ENCODE results near the gene SLC6A8. TPM values are rescaled to one million over a fixed set of nuclear protein-coding genes. Genes with fewer than 3 reads are reported as not detected.

SLC6A8 gene
- 17.3 and 18.7 TPM in 2 replicates for total RNA-seq

- DNase-seq (ENCODE audit: extremely low read depth, low read depth, low spot score), result no peak
Measured at GRCh38 chrX:153687121-153688039, at the start of gene SLC6A8. Gene SLC6A8 (plus strand): TSS chrX:153687926. CDS start chrX:153688575, 649 bp downstream.

DNA sequence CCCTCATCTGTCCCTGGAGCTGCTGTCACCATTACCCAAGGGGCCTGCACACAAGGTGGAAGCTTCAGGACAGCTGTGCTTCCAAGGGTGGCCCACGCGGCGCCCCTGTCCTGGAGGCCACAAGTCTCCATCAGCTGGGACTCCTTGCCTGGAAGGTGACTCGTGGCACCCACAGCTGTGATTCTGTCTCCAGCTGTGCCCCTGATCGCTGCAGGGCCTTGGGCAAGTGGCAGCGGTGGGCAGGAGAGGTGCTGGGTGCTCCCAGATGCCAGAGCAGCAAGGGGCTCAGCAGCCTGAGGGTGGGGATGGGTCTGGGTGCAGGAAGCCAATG lies 49.7 kb upstream of the SLC6A8 start:
- no peak for DNase-seq (ENCODE audit: extremely low read depth, low read depth, low spot score)

DNA sequence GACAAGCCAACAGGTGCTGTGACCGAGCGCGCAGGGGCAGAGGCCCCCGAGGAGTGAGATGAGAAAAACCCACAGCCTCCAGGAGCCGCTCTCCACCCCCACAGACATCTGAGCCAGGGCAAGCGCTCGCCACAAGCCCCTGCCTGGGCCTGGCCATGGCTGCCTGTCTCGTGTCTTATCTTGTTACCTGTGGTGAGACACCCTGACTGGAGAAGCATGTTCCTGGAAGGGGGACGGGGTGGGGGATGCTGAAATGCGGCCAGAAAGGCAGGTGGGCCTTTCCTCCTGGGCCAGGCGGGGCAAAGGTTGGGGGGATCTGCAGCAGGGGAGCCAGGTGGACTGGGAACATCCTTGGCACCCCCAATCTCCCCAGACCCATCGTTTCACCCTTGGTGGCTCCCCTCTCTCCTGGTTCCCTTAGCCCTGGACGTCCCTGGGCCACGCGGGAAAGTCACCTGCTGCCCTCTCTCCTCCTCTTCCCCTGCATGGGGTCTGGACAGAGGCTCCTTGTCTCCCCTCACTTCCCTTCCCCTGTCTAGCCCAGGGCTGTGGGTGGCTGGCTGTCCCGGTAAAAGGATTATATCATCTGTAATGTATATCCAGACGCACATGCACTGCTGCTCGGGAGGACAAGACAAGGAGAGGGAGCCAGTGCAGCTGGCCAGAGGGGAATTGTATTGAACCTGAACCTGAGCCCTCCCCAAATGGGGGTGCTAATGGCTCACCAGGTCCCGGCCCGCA lies 49.1 kb upstream of the SLC6A8 start:
- no peak for DNase-seq (ENCODE audit: extremely low read depth, low read depth, low spot score)

DNA sequence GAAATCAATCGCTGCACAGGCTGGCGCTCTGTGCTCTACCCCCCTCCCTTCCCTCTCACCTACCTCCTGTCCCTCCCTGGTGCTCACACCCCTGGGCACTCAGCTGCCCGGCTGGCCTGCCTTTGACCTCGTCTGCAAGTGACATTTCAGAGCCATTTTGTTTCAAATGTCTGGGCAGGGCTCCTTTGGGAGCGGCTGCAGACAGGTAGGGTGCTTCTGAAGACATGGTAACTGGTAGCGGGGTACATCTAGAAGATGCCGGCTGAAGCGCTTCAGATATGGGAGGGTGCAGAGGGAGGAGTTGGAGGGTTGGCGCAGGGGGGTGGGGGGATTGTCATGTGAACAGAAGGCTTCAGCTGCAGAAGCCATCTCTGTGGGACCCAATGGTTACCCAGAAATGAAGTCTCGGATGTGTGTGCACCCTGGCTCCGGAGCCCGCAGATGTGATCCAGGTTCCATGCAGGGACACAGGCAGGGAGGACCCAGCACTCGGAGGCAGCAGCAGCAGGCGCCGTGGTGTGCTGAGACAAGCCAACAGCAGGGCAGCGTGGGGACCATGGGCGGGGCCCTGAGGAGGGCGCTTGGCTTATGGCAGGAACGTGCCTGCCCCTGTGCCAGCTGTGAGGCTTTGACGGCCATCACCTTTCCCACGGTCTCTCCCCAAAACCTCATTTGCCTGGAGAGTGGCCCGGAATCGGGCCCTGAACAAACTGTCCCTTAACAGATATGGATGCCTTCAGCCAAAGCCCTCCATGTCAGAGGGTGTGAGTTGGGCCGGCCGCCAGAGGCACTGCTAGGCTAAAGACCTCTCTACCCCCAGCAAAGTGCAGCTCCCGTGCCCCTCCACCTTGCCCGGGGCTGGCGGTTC lies 48.3 kb upstream of the SLC6A8 start:
- no peak for DNase-seq (ENCODE audit: extremely low read depth, low read depth, low spot score)

- no peak for DNase-seq (ENCODE audit: extremely low read depth, low read depth, low spot score)
Measured at GRCh38 chrX:153640045-153640686, 47.6 kb upstream of the SLC6A8 start.

- DNase-seq (ENCODE audit: extremely low read depth, low read depth, low spot score), result no peak
Measured at GRCh38 chrX:153640736-153641575, 46.8 kb upstream of the SLC6A8 start.

DNA sequence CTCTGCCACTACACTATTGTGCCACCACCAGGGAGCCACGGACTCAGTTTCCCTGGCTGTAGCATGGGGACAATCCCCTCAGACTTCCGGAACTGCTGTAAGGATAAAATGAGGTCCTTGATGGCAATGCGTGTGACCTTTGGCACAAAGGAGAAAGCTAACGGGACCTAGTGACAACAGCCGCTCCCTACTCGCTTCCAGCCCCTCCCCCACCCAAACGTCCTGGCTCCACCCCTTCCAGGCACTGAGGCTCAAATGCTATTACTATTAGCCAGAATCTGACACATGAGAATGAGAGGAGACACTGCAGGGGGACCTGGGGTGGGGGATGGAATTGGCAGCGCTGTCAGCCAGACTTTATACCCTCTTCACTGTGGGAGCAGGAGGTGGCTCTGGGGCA lies 46.1 kb upstream of the SLC6A8 start:
- DNase-seq (ENCODE audit: extremely low read depth, low read depth, low spot score), result no peak

GRCh38 chrX:153642051-153642654 lies 45.6 kb upstream of the SLC6A8 start:
- no peak for DNase-seq (ENCODE audit: extremely low read depth, low read depth, low spot score)

DNA sequence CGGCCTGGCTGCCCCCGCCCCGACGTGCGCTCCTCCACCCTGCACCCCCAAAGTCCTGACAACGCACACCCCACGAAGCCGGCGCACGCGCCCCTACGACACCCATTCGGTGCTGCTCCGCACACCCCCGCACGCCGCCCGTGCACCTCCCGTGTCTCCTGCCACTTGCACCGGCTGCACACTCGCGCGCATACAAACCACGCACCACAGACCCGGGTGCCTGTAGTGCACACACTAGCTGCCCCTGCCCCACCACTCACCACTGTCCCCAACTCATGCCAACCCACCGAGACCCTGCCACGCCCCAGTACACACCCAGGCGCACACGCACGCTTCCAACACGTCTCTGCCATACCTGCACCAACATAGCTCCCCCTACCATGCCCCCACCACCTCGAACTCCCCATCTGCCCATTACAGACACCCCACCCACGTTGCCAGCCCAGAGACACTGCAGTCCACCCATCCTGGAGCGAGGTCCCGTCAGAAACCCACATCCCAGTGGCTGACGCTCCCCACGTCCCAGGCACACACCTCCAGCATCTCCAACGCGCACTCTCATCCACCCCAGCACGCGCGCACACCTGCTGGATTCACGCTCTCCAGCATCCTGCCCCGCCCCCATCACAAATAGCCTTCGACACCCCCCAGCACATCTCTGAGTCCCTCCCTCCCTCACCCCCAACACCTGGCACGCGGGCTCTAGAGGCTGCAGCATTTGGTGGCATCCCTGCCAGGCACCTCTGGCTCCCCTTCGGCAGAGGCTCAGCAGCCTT lies 44.9 kb upstream of the SLC6A8 start:
- no peak for DNase-seq (ENCODE audit: extremely low read depth, low read depth, low spot score)

GRCh38 chrX:153643431-153644351 lies 44.0 kb upstream of the SLC6A8 start:
- DNase-seq (ENCODE audit: extremely low read depth, low read depth, low spot score), result no peak

DNA sequence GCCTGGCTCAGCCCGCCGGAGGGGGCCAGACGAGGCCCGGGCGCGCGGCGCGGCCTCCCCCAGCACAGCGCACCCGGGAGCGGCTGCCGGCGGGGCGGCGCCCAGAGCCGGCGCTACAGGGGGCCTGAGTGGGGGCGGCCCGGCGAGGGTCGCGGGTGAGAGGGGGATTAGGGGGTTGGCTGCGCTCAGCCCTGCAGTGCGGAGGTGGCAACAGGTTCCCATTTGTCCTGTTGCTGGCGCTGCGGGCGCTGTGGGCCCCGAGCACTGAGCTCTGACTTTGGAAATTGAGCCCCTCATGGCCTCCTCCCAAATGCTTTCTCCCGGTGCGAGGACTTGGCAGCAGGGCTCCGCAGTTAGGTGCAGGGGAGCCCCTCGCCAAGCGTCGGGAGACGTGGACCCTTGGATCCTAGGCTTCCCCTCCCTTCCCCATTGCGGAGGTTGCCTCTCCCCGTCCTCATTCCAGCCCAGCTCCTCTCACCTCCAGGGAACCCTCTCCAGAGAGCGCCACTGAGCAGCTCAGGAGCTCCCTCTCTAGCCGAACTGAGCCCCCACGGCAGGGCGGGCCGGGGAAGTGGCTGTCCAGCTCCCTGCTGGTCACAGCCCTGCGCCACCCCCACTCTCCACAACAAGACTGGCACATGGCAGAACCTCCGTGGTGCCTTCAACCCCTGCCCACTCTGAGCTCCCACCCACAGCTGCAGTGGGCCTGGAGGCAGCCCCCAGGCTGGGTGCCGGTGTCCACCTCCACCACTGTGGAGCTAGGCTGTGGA lies 43.2 kb upstream of the SLC6A8 start:
- DNase-seq (ENCODE audit: extremely low read depth, low read depth, low spot score), result no peak

DNA sequence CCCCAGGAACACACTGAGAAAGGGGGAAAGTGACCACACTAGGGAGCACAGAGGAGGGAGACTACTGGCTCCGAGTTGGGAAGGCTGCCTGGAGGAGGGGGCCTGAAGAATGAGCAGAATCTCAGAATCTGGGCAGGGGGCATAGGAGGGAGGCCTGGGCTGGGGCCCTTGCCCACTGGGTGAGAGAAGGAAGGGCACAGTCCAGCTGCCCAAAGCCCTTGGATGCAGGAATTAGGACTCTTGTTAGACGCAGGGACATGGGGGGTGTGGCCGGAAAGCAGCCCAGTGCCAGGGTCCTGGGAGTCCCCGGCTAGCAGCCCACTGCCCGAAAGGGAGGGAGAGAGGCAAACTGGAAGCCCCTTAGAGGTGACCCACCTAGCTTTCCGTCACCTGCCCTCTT lies 42.6 kb upstream of the SLC6A8 start:
- DNase-seq (ENCODE audit: extremely low read depth, low read depth, low spot score), result no peak

DNA sequence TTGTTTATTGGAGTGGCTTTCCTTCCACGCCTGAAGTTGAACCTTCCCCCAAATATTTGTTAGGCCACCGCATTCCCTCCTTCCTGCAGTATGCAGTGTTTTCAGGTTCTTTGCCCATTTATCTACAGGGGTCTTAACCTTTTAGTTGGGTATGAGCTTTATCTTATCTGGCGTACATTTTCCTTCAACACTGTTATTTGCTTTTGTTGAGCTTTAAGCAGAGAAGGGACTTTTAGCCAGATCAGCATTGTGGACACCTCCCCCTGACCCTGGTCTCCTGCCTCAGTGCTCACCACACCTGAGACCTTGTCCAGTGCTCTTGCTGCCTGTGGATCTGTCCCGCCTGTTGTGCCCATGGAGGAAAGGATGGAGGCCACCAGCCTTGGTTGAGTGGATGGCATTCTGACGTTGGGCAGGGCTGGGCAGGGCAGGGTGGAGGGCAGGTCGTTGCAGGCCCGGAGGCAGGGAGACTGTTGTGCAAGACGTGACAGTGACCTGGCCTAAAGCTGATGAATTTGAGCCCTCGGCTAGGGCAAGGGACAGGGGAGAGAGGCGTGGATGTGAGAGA lies 41.7 kb upstream of the SLC6A8 start:
- DNase-seq (ENCODE audit: extremely low read depth, low read depth, low spot score), result no peak

DNA sequence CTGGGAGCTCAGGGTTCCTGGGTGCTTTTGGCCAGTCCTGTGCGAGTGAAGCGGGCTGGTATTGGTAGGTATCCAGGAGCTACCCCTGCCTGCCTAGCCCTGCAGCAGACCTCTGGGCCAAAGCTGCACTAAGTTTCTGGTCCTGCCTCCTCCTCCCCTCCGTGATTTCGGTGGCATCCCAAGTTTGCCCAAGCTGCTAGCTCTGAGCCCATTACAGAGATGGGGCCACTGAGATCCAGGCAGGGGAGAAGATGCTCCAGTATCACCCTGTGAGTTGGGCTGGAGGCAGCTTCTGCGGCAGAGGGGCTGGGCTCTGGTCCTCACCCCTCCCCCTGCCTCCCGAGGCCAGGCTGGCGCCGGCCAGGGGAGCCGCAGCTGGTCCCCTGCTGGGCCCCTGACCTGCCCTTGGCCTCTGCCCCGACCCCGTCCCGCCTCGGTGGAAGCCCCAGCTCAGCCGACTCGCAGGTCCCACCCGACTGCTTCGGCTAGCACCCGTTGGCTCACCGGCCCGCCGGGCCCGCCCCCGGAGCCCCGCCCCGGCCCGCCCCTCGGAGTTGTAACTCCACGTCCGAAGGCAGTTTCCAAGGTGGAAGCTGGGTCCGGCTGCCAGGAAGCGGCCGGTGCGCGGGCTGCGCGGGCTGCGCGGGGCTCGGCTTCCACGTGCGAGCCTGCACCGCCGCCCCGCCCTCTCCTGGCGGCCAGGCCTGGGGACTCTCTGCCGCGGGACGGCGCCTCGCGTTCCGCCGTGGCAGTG lies 40.9 kb upstream of the SLC6A8 start, which contains the start of gene DUSP9:
TSS of gene DUSP9 (plus strand) at position 584 of the 754 bp plus-strand sequence. CDS start 751 bp downstream, outside the sequence.
- no peak for DNase-seq (ENCODE audit: extremely low read depth, low read depth, low spot score)

Measured in glomerular endothelial cell (primary cell).